Vagina (tissue), 2 donors: ENCODE data around the gene XRCC4.

Source experiments
- POLR2A ChIP-seq, 2 donors: fragments of 450-650 bp; IDR thresholded peaks; one replicate each; pipeline ENCODE4 v1.6.1; 2017; ENCODE audit warnings: antibody characterized with exemption in 2 of 2, mild to moderate bottlenecking in 2 of 2, moderate library complexity in 2 of 2
- TF ChIP-seq, protein P1 (sequence below), 3 experiments: fragments of 450-650 bp in 2 of 3; fragments of 200-600 bp in 1 of 3; sonication (generic) in 1 of 3; IDR thresholded peaks; one replicate each; pipeline ENCODE4 v1.5.1; 2017 to 2019; ENCODE audit warnings: antibody characterized with exemption in 3 of 3, mild to moderate bottlenecking in 2 of 3, moderate library complexity in 2 of 3

DNA sequence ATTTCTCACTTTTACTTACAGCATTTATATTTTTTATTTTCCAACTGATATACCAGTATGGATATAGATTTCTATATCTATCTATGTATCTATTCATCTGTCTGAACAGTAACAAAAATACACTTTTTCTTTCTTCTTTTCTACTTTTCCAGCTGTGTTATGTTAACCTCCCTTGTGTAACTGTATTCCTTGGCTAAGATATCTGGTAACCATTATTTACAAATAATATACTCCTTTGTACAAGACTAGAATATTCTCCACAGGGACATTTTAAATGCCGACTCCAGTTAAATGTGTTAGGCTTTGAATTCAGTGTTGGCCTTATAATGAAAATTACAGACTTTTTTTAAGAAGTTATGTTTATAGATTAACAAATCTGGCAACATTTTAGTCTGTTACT, 168.7 kb downstream of the XRCC4 start:
- TF ChIP-seq, protein P1, sequence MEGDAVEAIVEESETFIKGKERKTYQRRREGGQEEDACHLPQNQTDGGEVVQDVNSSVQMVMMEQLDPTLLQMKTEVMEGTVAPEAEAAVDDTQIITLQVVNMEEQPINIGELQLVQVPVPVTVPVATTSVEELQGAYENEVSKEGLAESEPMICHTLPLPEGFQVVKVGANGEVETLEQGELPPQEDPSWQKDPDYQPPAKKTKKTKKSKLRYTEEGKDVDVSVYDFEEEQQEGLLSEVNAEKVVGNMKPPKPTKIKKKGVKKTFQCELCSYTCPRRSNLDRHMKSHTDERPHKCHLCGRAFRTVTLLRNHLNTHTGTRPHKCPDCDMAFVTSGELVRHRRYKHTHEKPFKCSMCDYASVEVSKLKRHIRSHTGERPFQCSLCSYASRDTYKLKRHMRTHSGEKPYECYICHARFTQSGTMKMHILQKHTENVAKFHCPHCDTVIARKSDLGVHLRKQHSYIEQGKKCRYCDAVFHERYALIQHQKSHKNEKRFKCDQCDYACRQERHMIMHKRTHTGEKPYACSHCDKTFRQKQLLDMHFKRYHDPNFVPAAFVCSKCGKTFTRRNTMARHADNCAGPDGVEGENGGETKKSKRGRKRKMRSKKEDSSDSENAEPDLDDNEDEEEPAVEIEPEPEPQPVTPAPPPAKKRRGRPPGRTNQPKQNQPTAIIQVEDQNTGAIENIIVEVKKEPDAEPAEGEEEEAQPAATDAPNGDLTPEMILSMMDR (IDR thresholded peaks at IDR 0.05): no peak
- no peak for TF ChIP-seq POLR2A (IDR thresholded peaks at IDR 0.05)
